GM19240 (cell line): ENCODE data around the gene C5AR2.
"Not testable (repeated sequence)": the region's sequence is repeated elsewhere in the genome, so short reads cannot be mapped to it uniquely, and the experiment has no call there.

Experiments used
- DNase-seq: peaks from one replicate; pipeline ENCODE4 v3.0.0; 2011; ENCODE audit warnings: low spot score; ENCODE audit not compliant: insufficient read length

C5AR2 gene

DNA sequence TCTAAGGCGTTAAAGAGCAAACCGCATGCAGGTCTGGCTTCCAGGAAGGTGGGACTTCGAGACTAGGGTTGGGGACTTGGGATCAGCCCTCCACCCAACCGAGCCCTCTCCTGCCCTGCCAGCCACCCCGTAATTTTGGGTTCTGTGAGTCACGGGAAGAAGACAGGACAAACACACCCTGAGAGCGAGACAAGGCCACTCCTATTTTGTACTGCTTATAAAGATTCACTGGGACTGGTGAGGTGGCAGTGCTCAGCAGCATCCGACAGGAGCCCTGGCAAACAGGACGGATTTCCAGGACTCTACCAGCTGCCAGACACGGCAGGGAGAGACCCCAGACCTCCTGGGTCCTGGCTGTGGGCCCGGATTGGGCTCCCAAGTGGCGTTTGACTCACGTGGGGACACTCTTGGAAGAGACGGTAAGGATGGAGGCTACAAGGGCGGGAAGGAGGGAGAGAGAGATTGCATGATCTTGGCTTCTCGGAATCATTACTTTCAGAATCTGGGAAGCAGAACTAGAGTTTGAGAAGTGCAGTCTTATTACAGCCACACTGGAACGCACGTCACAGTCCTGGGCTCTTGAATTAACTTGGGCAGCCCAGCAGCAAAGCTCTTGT is at the start of gene C5AR2:
Gene C5AR2 (plus strand): TSS at position 245 of the 617 bp plus-strand sequence. CDS start 8,625 bp downstream, outside the sequence.
- no peak for DNase-seq

DNA sequence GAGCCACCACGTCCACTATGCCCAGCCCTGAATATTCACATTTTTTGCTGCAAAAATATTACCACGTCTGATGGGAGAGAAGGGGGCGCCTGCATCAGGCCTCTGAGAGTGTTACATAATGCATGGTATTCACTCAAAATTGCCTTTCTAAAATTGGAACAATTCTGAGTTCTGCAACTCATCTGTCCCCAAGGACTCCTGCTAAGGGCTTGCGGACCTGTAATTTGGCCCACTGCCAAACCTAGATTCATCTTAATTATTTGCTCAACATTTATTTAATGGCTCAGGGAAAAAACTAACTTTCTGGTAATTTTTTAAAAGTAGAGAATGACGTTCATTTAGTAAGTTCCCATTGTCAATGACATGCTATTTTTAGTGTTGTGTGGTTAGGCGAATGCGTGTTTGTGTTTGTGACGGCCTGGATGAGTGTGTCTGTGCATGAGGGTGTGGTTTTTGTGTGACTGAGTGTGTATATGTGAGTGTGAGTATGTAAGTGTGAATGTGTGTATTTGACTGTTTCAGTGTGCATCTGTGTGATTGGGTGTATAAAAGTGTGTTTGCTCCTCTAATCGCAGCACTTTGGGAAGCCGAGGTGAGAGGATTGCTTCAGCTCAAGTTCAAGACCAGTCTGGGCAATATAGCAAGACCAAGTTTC is 48.4 kb upstream of the C5AR2 start:
- no peak for DNase-seq

DNA sequence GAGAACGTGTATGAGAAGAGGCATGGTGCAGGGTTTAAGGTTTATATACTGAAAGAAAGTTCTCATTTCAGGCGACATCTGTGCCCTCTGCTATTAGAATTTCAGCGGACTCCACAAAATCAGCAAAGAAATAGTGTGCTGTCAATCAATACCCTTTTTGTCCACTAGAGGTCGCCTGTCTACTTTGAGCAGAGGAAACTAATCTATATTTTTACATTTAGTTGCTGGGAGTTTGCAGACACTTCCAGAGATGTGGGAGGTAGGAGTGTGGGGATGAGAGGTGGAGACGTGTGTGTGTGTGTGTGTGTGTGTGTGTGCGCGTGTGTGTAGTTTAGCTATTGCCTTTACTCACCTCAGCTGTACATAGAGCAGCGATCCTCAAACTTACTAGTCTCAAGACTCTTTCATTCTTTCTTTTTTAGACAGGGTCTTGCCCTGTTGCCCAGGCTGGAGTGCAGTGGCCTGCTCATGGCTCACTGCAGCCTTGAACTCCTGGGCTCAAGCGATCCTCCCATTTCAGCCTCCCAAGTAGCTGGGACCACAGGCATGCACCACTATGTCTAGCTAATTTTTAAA is 47.6 kb upstream of the C5AR2 start:
- no peak for DNase-seq

DNA sequence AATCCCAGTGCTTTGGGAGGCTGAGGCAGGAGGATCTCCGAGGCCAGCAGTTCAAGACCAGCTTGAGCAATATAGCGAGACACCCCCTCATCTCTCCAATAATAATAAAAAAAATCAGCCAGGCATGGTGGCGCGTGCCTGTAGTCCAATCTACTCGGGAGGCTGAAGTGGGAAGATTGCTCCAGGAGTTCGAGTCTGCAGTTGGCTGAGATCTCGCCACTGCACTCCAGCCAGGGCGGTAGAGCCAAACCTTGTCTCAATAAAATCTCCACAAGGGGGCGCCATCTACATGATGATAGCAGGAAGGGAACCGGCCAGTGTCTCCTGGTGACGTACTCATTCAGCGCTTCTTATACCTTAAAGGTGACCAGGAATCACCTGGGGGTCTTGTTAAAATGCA is 35.9 kb upstream of the C5AR2 start:
- DNase-seq, result peak; percentile 79

DNA sequence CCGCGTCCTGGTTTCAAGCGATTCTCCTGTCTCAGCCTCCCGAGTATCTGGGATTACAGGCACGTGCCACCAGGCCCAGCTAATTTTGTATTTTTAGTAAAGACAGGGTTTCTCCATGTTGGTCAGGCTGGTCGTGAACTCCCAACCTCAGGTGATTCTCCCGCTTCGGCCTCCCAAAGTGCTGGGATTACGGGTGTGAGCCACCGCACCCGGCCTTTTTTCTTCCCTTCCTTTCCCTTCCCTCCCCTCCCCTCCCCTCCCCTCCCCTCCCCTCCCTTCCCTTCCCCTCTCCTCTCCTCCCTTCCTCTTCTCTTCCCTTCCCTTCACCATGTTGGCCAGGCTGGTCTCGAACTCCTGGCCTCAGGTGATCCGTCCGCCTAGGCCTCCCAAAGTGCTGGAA is 31.1 kb upstream of the C5AR2 start:
- DNase-seq, result not testable (repeated sequence)

DNA sequence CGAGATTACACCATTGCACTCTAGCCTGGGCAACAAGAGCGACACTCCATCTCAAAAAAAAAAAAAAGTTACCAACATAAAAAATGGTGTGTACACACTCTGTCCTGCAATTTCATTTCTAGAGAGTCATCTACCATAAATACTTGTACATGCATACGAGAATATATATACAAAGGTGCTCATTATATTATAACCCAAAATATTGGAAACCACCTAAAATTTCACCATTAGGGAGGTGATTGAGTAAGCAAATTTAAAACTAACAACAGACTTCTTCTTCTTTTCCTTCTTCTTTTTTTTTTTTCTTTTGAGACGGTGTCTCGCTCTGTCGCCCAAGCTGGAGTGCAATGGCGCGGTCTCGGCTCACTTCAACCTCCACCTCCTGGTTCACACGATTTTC is 29.7 kb upstream of the C5AR2 start:
- DNase-seq, result no peak

DNA sequence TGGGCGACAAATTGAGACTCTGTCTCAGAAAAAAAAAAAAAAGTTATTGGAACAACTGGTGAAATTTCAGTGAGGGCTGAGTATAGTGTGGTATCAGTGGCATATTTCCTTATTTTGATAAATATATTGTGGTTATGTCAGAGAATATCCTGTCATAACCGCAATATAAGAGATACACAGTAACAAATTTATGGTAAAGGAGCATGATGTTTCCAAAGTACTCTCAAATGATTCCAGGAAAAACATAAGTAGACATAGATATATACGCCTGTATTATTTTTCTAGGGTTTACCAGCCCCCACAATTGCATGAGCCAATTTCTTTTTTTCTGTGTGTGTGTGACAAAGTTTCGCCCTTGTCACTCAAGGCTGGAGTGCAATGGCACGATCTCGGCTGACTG is 28.0 kb upstream of the C5AR2 start:
- DNase-seq, result no peak

DNA sequence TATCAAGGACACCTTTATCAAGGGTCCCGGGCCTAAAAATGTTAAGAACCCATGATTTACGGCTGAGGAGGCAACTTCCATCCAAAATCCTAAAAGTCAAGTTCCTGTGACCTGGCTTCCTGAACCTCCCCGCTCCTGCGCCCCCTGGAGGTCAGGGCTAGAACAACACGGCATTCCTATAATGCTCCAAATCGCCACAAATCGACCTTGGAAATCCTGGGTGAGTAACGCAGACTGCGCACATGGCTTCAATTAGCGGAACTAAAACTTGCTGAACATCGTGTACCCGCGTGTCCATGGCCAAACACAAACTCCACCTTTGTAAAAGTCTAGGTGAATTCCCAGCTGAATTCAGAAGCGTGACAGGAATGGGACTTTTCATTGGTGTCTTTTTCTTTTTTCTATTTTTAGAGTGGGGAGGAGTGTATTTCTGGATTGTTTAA is 26.6 kb upstream of the C5AR2 start:
- peak; percentile 27 for DNase-seq

DNA sequence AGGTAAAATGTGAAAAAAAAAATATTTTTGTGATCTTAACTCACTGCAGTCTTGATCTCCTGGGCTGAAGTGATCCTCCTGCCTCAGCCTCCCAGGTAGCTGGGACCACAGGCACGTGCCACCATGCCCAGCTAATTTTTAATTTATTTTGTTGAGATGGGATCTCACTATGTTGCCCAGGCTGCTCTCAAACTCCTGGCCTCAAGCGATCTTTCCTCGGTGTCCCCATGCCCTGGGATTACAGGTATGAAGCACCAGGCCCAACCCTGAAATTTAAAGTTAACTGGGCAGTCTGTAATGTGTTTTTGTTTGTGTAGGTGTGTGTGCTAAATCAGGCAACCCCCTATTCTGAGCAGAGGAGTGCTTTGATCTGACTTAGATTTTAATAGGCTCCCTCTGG is 25.7 kb upstream of the C5AR2 start:
- DNase-seq, result no peak

DNA sequence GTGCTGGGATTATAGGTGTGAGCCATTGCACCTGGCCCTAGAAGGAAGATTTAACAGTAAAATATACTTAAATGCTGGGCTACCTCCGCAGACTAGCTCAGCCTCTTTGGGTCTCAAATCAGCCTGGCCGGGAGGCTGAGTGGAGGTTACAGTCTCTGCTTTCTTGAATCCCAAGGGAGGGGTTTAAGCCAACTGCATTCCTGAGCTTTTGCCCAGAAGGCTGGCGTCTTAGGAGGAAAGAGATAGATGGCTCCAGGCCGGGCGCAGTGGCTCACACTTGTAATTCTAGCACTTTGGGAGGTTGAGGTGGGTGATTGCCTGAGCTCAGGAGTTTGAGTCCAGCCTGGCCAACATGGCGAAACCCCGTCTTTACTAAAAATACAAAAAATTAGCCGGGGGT is 22.9 kb upstream of the C5AR2 start:
- DNase-seq, result no peak

DNA sequence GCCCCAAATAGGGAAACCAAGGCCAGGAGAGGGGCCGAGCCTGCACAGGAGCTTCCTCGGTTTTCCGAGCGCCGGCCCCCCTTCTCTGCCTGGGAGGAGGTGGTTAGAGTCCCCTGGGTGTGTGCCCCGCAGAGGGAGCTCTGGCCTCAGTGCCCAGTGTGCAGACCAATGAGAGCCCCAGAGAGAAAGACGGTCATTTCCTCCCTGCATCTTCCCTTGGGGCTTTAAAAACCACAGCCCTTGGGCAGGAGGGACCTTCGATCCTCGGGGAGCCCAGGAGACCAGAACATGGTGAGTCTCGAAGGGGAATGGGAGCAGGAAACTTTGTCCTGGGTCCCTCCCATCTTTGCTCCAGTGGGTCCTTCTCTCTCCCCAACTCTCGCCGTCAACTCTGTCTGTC is 22.4 kb upstream of the C5AR2 start, which contains the start of gene C5AR1:
Gene C5AR1 (plus strand): TSS at position 254 of the 400 bp plus-strand sequence. CDS start 35 bp downstream, at position 289.
- DNase-seq, result no peak

DNA sequence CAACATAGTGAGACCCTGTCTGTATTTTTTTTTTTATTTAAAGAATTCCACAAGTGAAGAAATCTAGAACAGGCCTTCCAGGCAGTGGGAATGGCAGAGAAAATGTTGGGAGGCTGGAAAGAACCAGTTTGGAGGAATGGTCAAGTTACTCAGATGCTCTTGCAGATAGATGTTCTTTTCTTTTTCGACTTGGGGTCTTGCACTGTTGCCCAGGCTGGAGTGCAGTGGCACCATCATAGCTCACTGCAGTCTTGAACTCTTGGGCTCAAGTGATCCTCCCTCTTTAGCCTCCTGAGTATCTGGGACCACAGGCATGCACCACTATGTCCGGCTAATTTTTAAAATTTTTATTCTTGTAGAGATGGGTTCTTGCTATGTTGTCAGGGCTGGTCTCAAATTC is 21.7 kb upstream of the C5AR2 start:
- DNase-seq, result no peak

DNA sequence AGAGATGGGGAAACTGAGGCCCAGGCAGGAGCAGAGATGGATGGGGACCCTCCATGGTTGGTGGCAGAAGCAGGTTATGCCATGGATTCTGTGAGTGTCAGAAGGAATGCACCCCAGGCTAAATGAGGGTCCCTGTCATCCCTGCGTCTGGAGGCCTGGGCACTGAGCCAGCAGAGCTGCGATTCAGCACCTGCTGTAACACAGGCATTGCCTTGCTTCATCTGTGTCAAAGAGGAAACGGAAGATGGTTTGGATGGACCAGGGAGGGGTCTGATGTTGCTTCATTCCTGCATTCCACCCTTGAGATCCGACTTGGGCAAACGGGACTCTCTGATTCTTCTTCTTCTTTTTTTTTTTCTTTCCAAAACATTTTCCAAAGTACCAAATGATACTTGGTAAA is 21.2 kb upstream of the C5AR2 start:
- DNase-seq, result no peak

DNA sequence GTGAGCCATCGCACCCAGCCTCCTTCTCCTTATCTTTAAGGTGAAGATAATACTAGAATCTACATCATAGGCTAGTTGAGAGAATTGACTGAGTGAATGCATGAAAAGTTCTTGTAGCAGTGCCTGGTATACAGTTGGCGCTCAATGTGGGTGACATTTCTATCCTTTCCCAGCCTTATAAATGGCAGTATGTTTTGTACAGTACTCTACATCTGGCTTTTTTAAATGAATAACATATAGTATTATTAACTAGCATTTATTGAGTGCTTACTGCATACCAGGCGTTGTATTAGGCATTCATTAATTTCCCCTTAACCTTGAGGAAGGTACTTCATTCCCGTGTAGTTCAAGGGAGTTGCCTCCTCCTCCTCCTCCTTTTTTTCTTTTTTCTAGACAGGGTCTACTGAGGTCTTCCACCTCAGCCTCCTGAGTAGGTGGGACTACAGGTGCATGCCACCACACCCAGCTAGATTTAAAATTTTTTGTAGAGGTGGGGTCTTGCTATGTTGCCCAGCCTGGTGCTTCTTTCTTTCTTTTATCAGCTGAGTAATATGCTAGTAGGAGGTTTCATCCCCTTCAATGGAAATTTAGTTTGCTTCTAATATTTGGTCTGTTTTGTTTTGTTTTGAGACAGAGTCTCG is 19.5 kb upstream of the C5AR2 start:
- no peak for DNase-seq

DNA sequence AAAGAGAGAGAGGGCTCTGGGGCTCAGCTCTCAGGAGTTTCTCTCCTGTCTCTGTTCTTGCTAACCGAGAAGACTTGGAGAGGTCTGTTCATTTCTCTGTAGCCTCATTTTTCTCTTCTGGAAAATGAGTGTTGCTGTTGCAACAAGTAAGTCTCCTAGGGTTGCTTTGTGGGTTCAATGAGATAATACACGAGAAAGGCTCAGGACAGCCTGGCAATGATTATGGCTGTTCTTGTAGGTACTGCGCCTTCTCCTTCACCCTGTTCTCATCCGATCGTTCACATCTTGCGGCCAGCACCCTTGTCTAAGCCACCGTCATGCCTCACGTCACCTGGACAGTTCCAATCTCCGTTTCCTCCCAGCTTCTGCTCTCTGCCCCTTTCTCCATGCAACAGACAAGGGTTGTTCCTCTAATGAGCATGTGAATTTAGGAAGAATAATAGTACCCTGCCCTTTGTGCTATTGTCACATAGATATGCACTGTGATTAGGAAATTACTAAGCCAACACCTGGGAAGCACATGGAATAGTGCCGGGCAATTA is 18.1 kb upstream of the C5AR2 start:
- no peak for DNase-seq

DNA sequence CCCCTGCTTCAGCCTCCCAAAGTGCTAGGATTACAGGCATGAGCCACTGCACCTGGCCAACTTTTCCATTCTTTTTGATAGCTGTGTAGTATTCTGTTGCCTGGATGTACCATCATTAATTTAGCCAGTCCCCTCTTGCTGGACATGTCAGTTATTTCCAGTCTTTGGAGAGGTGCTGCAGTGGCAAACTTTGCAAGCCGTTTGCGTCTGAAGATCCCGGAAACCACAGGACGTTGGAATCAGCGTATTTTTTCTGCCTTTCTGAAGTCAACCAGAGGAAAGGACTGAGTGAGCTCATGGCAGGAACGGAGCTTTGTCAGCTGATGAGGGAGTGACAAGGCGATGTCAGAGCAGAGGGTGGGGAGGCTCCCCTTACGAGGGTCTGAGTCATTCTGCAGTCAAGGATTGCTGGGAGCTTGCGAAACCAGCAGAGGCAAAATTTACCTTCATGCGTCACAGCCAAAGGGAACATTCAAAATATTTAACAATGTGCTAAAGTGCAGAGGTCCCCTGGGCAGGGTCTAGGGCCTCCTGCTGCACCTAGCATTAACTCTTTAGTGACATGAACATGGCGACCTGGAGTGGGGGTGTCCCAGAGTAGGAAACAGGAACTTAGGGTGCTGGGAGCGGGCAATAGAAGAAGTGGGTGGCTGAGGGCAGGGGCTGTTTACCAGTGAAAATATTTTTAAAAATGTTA is 16.7 kb upstream of the C5AR2 start:
- no peak for DNase-seq

DNA sequence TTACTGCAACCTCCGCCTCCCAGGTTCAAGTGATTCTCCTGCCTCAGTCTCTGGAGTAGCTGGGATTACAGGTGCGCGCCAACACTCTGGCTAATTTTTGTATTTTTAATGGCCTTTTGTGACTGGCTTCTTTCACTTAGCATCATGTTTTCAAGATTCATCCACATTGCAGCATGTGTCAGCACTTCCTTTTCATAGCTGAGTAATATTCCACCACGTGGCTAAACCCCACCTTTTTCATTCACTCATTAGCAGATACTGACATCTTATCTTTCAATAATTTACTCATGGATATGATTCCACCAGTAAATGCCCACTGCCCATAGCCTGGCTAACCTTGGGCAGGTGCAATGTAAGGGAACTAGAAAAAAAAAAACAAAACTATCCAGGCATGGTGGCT is 15.5 kb upstream of the C5AR2 start:
- DNase-seq, result no peak

DNA sequence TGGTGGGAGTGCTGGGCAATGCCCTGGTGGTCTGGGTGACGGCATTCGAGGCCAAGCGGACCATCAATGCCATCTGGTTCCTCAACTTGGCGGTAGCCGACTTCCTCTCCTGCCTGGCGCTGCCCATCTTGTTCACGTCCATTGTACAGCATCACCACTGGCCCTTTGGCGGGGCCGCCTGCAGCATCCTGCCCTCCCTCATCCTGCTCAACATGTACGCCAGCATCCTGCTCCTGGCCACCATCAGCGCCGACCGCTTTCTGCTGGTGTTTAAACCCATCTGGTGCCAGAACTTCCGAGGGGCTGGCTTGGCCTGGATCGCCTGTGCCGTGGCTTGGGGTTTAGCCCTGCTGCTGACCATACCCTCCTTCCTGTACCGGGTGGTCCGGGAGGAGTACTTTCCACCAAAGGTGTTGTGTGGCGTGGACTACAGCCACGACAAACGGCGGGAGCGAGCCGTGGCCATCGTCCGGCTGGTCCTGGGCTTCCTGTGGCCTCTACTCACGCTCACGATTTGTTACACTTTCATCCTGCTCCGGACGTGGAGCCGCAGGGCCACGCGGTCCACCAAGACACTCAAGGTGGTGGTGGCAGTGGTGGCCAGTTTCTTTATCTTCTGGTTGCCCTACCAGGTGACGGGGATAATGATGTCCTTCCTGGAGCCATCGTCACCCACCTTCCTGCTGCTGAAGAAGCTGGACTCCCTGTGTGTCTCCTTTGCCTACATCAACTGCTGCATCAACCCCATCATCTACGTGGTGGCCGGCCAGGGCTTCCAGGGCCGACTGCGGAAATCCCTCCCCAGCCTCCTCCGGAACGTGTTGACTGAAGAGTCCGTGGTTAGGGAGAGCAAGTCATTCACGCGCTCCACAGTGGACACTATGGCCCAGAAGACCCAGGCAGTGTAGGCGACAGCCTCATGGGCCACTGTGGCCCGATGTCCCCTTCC is 11.8 kb upstream of the C5AR2 start:
- no peak for DNase-seq

DNA sequence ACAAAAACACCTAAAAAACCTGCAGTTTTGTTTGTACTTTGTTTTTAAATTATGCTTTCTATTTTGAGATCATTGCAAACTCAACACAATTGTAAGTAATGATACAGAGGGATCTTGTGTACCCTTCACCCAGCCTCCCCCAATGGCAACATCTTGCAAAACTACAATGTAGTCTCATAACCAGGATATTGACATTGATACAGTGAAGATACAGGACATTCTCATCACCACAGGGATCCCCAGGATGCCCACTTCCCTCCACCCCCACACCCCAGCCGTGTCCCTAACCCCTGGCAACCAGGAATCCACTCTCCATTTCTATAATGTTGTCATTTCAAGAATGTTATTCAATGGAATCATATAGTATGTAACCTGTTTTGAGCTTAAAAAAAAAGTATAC is 10.3 kb upstream of the C5AR2 start:
- DNase-seq, result no peak

DNA sequence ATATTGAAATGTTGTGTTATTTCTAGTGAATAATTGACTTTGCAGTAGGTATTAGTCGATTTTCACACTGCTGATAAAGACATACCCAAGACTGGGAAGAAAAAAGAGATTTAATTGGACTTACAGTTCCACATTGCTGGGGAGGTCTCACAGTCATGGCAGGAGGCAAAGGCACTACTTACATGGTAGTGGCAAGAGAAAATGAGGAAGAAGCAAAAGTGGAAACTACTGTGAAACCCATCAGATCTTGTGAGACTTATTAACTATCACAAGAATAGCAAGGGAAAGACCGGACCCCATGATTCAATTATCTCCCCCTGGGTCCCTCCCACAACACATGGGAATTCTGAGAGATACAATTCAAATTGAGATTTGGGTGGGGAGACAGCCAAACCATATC is 9.9 kb upstream of the C5AR2 start:
- DNase-seq, result no peak
